HepG2 (cell line): ENCODE results near the gene AP4E1. TPM values are rescaled to one million over a fixed set of nuclear protein-coding genes. Genes with fewer than 3 reads are reported as not detected.
A peak's percentile ranks its signal among the peaks of the same experiment; 100 is the strongest.

ENCODE experiments used
- ARNTL ChIP-seq: sonication (generic); formaldehyde crosslinking; IDR thresholded peaks from 2 replicates; pipeline ENCODE4 v1.4.0; 2020; ENCODE audit warnings: mild to moderate bottlenecking, missing genetic modification reagents
- ATF7-NPFF ChIP-seq: sonication (generic); formaldehyde crosslinking; IDR thresholded peaks from 2 replicates; pipeline ENCODE4 v1.8.1; 2023; ENCODE audit warnings: mild to moderate bottlenecking, low read depth, missing genetic modification reagents, moderate library complexity
- BRD4 ChIP-seq: sonication (generic); formaldehyde crosslinking; IDR thresholded peaks from 2 replicates; pipeline ENCODE4 v1.4.0; 2020; ENCODE audit warnings: missing genetic modification reagents
- DR1 ChIP-seq: sonication (generic); formaldehyde crosslinking; IDR thresholded peaks from 2 replicates; pipeline ENCODE4 v1.8.0; 2021; ENCODE audit warnings: mild to moderate bottlenecking, missing genetic modification reagents, inconsistent platforms
- ELF1 ChIP-seq: sonication (generic); formaldehyde crosslinking; IDR thresholded peaks from 2 replicates; pipeline ENCODE4 v1.4.0; 2020; ENCODE audit warnings: missing genetic modification reagents
- HNF4G ChIP-seq, 2 experiments: sonication (generic) in 1 of 2; formaldehyde crosslinking in 1 of 2; IDR thresholded peaks; 2 replicates each; pipeline versions ENCODE4 v1.4.0 to v1.6.1; 2011 to 2020; ENCODE audit warnings: borderline replicate concordance in 2 of 2, low read depth in 2 of 2, mild to moderate bottlenecking in 2 of 2, low read length in 1 of 2, missing genetic modification reagents in 1 of 2, moderate library complexity in 1 of 2
- ISL2 ChIP-seq: sonication (generic); formaldehyde crosslinking; IDR thresholded peaks from 2 replicates; pipeline ENCODE4 v1.5.0; 2020; ENCODE audit warnings: missing genetic modification reagents
- KDM6A ChIP-seq: IDR thresholded peaks from 2 replicates; pipeline ENCODE4 v1.6.1; 2016; ENCODE audit warnings: low read depth
- MAF1 ChIP-seq: sonication (generic); formaldehyde crosslinking; IDR thresholded peaks from 2 replicates; pipeline ENCODE4 v1.5.0; 2020; ENCODE audit warnings: missing genetic modification reagents, borderline replicate concordance
- MEF2D ChIP-seq: sonication (generic); formaldehyde crosslinking; IDR thresholded peaks from 2 replicates; pipeline ENCODE4 v1.5.1; 2020; ENCODE audit warnings: mild to moderate bottlenecking, missing genetic modification reagents
- NFIB ChIP-seq: sonication (generic); formaldehyde crosslinking; IDR thresholded peaks from 2 replicates; pipeline ENCODE4 v1.9.0; 2021; ENCODE audit warnings: missing genetic modification reagents, mild to moderate bottlenecking, borderline replicate concordance
- NR2F6 ChIP-seq, 2 experiments: IDR thresholded peaks; 2 replicates each; pipeline ENCODE4 v1.6.1; 2016; ENCODE audit warnings: antibody characterized with exemption in 1 of 2, mild to moderate bottlenecking in 1 of 2
- SP1 ChIP-seq, 2 experiments: fragments of 450-650 bp in 1 of 2; sonication (generic) in 1 of 2; formaldehyde crosslinking in 1 of 2; IDR thresholded peaks; 2 replicates each; pipeline versions ENCODE4 v1.4.0 to v1.6.1; 2016 to 2020; ENCODE audit warnings: missing genetic modification reagents in 1 of 2
- ZFP1 ChIP-seq: IDR thresholded peaks from 2 replicates; pipeline ENCODE4 v1.6.1; 2016
- polyA plus RNA-seq, 8 experiments: library from polyadenylated mRNA; depleted of rRNA in 3 of 8; stranded (reverse) in 7 of 8; unstranded in 1 of 8; fragments of >200 nt; fragmentation: Illumina TruSeq in 4 of 8; extraction: Trizol in 4 of 8; gene quantifications; 2 replicates each; pipeline versions ENCODE4 v1.2.1 to v1.2.3, GENCODE V29; 2011 to 2016; ENCODE audit warnings: low read depth in 4 of 8, missing spikeins in 1 of 8, mixed read lengths in 1 of 8; ENCODE audit not compliant: insufficient read depth in 1 of 8
- total RNA-seq, 5 experiments: library from RNA; depleted of rRNA; stranded (reverse); fragments of >200 nt; fragmentation: Illumina TruSeq; extraction: Trizol; gene quantifications; 2 replicates each; pipeline ENCODE4 v1.2.3, GENCODE V29; 2016; ENCODE audit warnings: low read depth in 1 of 5
- TF ChIP-seq, protein P1 (sequence below): sonication (generic); formaldehyde crosslinking; IDR thresholded peaks from 2 replicates; pipeline ENCODE4 v1.8.0; 2022; ENCODE audit warnings: mild to moderate bottlenecking, missing genetic modification reagents
- TF ChIP-seq, protein P2 (sequence below): sonication (generic); formaldehyde crosslinking; IDR thresholded peaks from 2 replicates; pipeline ENCODE4 v1.4.0; 2020; ENCODE audit warnings: missing genetic modification reagents, borderline replicate concordance
- TF ChIP-seq, protein P3 (sequence below): sonication (generic); formaldehyde crosslinking; IDR thresholded peaks from 2 replicates; pipeline ENCODE4 v1.8.1; 2023; ENCODE audit warnings: mild to moderate bottlenecking, moderate library complexity, missing genetic modification reagents
- TF ChIP-seq, protein P4 (sequence below): sonication (generic); formaldehyde crosslinking; IDR thresholded peaks from 2 replicates; pipeline ENCODE4 v1.5.1; 2020; ENCODE audit warnings: missing genetic modification reagents, mild to moderate bottlenecking, borderline replicate concordance
- TF ChIP-seq, protein P5 (sequence below): sonication (generic); formaldehyde crosslinking; IDR thresholded peaks from 2 replicates; pipeline ENCODE4 v1.4.0; 2020; ENCODE audit warnings: missing genetic modification reagents

Gene AP4E1
- total and polyA plus RNA-seq, 2 of the 13 experiments (the other 11 are each of a cell fraction or from before 2014, with no cell fraction given): 2.2 to 7.8 TPM

DNA sequence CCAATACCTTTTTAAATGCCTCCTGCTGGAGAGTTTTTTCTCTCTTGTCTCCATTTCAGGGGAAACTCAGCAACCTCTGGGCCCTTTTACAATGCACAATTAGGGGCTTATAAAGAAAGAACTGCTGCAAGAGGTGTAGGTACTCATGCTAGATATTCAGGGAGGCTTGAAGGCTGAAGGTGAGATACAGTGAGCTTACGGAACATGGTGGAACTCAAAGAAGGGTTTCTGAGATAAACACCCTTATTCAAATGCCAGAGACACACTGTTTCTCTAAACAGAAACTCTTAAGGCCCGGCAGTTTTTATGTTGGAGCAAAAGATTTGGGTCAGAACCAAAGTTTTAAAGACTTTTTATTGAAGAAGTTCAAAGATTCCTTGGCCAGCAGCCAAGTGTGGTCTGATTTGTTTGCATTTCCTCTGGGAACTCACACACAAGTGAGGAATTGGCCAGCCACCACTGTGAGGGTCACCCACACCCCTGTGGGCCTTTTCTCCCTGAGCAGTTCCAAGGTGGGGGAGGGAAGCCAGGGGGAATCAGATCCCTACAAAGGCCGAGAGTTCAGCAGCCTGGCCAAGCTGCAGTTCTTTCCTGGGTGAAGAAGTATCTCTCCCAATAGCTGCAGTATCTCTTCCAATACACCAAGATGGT, 138.4 kb downstream of the AP4E1 start (continued):
- TF ChIP-seq, protein P1, sequence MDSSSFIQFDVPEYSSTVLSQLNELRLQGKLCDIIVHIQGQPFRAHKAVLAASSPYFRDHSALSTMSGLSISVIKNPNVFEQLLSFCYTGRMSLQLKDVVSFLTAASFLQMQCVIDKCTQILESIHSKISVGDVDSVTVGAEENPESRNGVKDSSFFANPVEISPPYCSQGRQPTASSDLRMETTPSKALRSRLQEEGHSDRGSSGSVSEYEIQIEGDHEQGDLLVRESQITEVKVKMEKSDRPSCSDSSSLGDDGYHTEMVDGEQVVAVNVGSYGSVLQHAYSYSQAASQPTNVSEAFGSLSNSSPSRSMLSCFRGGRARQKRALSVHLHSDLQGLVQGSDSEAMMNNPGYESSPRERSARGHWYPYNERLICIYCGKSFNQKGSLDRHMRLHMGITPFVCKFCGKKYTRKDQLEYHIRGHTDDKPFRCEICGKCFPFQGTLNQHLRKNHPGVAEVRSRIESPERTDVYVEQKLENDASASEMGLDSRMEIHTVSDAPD: no peak
- TF ChIP-seq ISL2 (CRISPR knock-in tag) (no peak), ELF1 (no peak), MAF1 (CRISPR knock-in tag) (no peak), DR1 (CRISPR knock-in tag) (no peak), ARNTL (no peak), SP1 (IDR thresholded peaks at IDR 0.05) (no peak), SP1 (CRISPR knock-in tag; IDR thresholded peaks at IDR 0.05) (no peak), BRD4 (CRISPR knock-in tag) (no peak), NR2F6 (IDR thresholded peaks at IDR 0.05) (0 out of 2 replicates have a peak, but pooled peaks have one; percentile 28), NR2F6 (CRISPR knock-in tag; IDR thresholded peaks at IDR 0.05) (0 out of 2 replicates have a peak, but pooled peaks have one; percentile 19), KDM6A (no peak), HNF4G (IDR thresholded peaks at IDR 0.05; ENCODE audit: borderline replicate concordance, low read depth, low read length) (peak; percentile 42; the same call in 1 of the 2 replicates), HNF4G (CRISPR knock-in tag; IDR thresholded peaks at IDR 0.05; ENCODE audit: borderline replicate concordance, low read depth) (no peak), MEF2D (no peak), NFIB (no peak), ZFP1 (CRISPR knock-in tag) (no peak), ATF7-NPFF (CRISPR knock-in tag) (no peak)
- TF ChIP-seq, protein P2, sequence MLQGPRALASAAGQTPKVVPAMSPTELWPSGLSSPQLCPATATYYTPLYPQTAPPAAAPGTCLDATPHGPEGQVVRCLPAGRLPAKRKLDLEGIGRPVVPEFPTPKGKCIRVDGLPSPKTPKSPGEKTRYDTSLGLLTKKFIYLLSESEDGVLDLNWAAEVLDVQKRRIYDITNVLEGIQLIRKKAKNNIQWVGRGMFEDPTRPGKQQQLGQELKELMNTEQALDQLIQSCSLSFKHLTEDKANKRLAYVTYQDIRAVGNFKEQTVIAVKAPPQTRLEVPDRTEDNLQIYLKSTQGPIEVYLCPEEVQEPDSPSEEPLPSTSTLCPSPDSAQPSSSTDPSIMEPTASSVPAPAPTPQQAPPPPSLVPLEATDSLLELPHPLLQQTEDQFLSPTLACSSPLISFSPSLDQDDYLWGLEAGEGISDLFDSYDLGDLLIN (CRISPR knock-in tag): no peak
- TF ChIP-seq, protein P3, sequence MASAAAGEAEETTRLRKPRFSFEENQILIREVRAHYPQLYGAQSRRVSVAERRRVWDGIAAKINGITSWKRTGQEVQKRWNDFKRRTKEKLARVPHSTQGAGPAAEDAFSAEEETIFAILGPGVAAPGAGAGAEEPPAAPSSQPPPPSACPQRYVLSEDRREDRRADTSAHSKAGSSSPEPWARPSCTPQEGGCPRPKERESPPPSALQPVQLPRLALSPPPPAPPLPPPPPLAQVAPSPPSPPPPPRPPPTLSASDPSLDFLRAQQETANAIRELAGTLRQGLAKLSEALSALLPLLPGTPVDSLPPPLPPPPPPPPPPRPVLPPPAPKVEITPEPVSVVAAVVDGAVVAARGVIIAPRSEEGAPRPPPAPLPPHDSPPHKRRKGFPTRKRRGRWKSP: no peak
- TF ChIP-seq, protein P4, sequence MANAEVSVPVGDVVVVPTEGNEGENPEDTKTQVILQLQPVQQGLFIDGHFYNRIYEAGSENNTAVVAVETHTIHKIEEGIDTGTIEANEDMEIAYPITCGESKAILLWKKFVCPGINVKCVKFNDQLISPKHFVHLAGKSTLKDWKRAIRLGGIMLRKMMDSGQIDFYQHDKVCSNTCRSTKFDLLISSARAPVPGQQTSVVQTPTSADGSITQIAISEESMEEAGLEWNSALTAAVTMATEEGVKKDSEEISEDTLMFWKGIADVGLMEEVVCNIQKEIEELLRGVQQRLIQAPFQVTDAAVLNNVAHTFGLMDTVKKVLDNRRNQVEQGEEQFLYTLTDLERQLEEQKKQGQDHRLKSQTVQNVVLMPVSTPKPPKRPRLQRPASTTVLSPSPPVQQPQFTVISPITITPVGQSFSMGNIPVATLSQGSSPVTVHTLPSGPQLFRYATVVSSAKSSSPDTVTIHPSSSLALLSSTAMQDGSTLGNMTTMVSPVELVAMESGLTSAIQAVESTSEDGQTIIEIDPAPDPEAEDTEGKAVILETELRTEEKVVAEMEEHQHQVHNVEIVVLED (CRISPR knock-in tag): no peak
- TF ChIP-seq, protein P5, sequence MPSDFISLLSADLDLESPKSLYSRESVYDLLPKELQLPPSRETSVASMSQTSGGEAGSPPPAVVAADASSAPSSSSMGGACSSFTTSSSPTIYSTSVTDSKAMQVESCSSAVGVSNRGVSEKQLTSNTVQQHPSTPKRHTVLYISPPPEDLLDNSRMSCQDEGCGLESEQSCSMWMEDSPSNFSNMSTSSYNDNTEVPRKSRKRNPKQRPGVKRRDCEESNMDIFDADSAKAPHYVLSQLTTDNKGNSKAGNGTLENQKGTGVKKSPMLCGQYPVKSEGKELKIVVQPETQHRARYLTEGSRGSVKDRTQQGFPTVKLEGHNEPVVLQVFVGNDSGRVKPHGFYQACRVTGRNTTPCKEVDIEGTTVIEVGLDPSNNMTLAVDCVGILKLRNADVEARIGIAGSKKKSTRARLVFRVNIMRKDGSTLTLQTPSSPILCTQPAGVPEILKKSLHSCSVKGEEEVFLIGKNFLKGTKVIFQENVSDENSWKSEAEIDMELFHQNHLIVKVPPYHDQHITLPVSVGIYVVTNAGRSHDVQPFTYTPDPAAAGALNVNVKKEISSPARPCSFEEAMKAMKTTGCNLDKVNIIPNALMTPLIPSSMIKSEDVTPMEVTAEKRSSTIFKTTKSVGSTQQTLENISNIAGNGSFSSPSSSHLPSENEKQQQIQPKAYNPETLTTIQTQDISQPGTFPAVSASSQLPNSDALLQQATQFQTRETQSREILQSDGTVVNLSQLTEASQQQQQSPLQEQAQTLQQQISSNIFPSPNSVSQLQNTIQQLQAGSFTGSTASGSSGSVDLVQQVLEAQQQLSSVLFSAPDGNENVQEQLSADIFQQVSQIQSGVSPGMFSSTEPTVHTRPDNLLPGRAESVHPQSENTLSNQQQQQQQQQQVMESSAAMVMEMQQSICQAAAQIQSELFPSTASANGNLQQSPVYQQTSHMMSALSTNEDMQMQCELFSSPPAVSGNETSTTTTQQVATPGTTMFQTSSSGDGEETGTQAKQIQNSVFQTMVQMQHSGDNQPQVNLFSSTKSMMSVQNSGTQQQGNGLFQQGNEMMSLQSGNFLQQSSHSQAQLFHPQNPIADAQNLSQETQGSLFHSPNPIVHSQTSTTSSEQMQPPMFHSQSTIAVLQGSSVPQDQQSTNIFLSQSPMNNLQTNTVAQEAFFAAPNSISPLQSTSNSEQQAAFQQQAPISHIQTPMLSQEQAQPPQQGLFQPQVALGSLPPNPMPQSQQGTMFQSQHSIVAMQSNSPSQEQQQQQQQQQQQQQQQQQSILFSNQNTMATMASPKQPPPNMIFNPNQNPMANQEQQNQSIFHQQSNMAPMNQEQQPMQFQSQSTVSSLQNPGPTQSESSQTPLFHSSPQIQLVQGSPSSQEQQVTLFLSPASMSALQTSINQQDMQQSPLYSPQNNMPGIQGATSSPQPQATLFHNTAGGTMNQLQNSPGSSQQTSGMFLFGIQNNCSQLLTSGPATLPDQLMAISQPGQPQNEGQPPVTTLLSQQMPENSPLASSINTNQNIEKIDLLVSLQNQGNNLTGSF (CRISPR knock-in tag): no peak
